ENCODE results near the gene PRKG1.

DNA sequence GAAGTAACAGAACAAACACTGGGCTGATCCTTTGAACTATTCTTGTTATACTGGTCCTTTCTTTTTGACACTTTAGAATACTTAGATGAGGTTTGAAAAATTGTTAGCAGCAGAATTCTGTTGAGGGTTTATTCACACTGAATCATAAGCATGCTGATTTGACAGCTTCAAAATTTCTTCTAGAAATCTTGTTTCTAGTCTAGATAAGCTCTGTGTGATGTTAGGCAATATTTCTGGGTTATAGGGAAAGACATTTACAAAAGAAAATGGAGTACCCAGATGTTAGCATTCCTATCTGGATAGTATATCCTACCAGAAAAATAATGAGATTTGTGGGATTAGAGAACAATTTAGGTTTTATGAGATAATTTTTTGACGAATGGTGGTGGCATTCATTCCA is 613.0 kb downstream of the PRKG1 start:
- TF ChIP-seq, protein P1, sequence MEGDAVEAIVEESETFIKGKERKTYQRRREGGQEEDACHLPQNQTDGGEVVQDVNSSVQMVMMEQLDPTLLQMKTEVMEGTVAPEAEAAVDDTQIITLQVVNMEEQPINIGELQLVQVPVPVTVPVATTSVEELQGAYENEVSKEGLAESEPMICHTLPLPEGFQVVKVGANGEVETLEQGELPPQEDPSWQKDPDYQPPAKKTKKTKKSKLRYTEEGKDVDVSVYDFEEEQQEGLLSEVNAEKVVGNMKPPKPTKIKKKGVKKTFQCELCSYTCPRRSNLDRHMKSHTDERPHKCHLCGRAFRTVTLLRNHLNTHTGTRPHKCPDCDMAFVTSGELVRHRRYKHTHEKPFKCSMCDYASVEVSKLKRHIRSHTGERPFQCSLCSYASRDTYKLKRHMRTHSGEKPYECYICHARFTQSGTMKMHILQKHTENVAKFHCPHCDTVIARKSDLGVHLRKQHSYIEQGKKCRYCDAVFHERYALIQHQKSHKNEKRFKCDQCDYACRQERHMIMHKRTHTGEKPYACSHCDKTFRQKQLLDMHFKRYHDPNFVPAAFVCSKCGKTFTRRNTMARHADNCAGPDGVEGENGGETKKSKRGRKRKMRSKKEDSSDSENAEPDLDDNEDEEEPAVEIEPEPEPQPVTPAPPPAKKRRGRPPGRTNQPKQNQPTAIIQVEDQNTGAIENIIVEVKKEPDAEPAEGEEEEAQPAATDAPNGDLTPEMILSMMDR (conservative IDR thresholded peaks at IDR 0.05; ENCODE audit: low read depth, low read length) = no peak
- TF ChIP-seq EZH2 (IDR thresholded peaks at IDR 0.05; ENCODE audit: low read length, unreplicated experiment) (no peak), EZH2phosphoT487 (IDR thresholded peaks at IDR 0.05; ENCODE audit: borderline replicate concordance, low read length) (no peak)
